HepG2 (cell line): ENCODE measurements around the gene AANAT. TPM values are rescaled to one million over a fixed set of nuclear protein-coding genes. Genes with fewer than 3 reads are reported as not detected.

Experiments
- BHLHE40 ChIP-seq: IDR thresholded peaks from 2 replicates; pipeline ENCODE4 v1.6.1; 2011; ENCODE audit warnings: low read length, improper control_type of control experiment
- HOXA9 ChIP-seq: sonication (generic); formaldehyde crosslinking; IDR thresholded peaks from 2 replicates; pipeline ENCODE4 v1.8.1; 2022; ENCODE audit warnings: missing genetic modification reagents, mild to moderate bottlenecking, moderate library complexity, borderline replicate concordance
- MAX ChIP-seq: IDR thresholded peaks from 2 replicates; pipeline ENCODE4 v1.6.1; 2012; ENCODE audit warnings: inconsistent platforms
- SOX13 ChIP-seq, 3 experiments: fragments of 450-650 bp in 1 of 3; sonication (generic) in 1 of 3; formaldehyde crosslinking in 1 of 3; IDR thresholded peaks in 2 of 3; conservative IDR thresholded peaks in 1 of 3; 2 replicates each; pipeline versions ENCODE4 v1.5.0 to v1.6.1; 2016 to 2020; ENCODE audit warnings: antibody characterized with exemption in 1 of 3, mild to moderate bottlenecking in 1 of 3, missing compliant biosample characterization in 1 of 3, missing genetic modification reagents in 1 of 3, moderate library complexity in 1 of 3
- TBX2 ChIP-seq: sonication (generic); formaldehyde crosslinking; IDR thresholded peaks from 2 replicates; pipeline ENCODE4 v1.5.0; 2020; ENCODE audit warnings: missing genetic modification reagents, mild to moderate bottlenecking, borderline replicate concordance
- USF2 ChIP-seq, 2 experiments: sonication (generic) in 1 of 2; formaldehyde crosslinking in 1 of 2; IDR thresholded peaks; 2 replicates each; pipeline versions ENCODE4 v1.5.1 to v1.6.1; 2011 to 2020; ENCODE audit warnings: borderline replicate concordance in 1 of 2, low read depth in 1 of 2, low read length in 1 of 2, mild to moderate bottlenecking in 1 of 2, missing genetic modification reagents in 1 of 2, moderate library complexity in 1 of 2
- ZFX ChIP-seq: sonication (generic); formaldehyde crosslinking; IDR thresholded peaks from 2 replicates; pipeline ENCODE4 v1.4.0; 2020; ENCODE audit warnings: mild to moderate bottlenecking, low read depth, missing genetic modification reagents, moderate library complexity
- ZNF121 ChIP-seq: sonication (generic); formaldehyde crosslinking; IDR thresholded peaks from 2 replicates; pipeline ENCODE4 v1.5.0; 2020; ENCODE audit warnings: mild to moderate bottlenecking, missing genetic modification reagents
- ZNF142 ChIP-seq: sonication (generic); formaldehyde crosslinking; IDR thresholded peaks from 2 replicates; pipeline ENCODE4 v1.4.0; 2020; ENCODE audit warnings: missing genetic modification reagents
- ZNF501 ChIP-seq: sonication (generic); formaldehyde crosslinking; IDR thresholded peaks from 2 replicates; pipeline ENCODE4 v1.5.1; 2020; ENCODE audit warnings: mild to moderate bottlenecking, moderate library complexity, missing genetic modification reagents
- ZNF580 ChIP-seq: IDR thresholded peaks from 2 replicates; pipeline ENCODE4 v1.6.1; 2016; ENCODE audit warnings: low read depth, borderline replicate concordance
- ZNF646 ChIP-seq: sonication (generic); formaldehyde crosslinking; IDR thresholded peaks from 2 replicates; pipeline ENCODE4 v1.9.0; 2021; ENCODE audit warnings: mild to moderate bottlenecking, missing genetic modification reagents
- polyA plus RNA-seq, 8 experiments: library from polyadenylated mRNA; depleted of rRNA in 3 of 8; stranded (reverse) in 7 of 8; unstranded in 1 of 8; fragments of >200 nt; fragmentation: Illumina TruSeq in 4 of 8; extraction: Trizol in 4 of 8; gene quantifications; 2 replicates each; pipeline versions ENCODE4 v1.2.1 to v1.2.3, GENCODE V29; 2011 to 2016; ENCODE audit warnings: low read depth in 4 of 8, missing spikeins in 1 of 8, mixed read lengths in 1 of 8; ENCODE audit not compliant: insufficient read depth in 1 of 8
- total RNA-seq, 5 experiments: library from RNA; depleted of rRNA; stranded (reverse); fragments of >200 nt; fragmentation: Illumina TruSeq; extraction: Trizol; gene quantifications; 2 replicates each; pipeline ENCODE4 v1.2.3, GENCODE V29; 2016; ENCODE audit warnings: low read depth in 1 of 5

Gene AANAT
- total and polyA plus RNA-seq, 2 of the 13 experiments (the other 11 are each of a cell fraction or from before 2014, with no cell fraction given), result 0.07 TPM; not detected in 1

- TF ChIP-seq ZNF142 (CRISPR knock-in tag), result no peak
- no peak for TF ChIP-seq TBX2 (CRISPR knock-in tag)
- no peak for TF ChIP-seq ZNF646
- TF ChIP-seq ZNF501, result peak; percentile 43; the same call in 1 of the 2 replicates
- TF ChIP-seq ZNF580 (CRISPR knock-in tag), result peak; percentile 46; the same call in 1 of the 2 replicates
- 0 out of 2 replicates have a peak, but pooled peaks have one; percentile 53 for TF ChIP-seq MAX
- TF ChIP-seq ZFX, result 0 out of 2 replicates have a peak, but pooled peaks have one; percentile 35
- peak; percentile 70; the same call in 1 of the 2 replicates for TF ChIP-seq USF2 (IDR thresholded peaks at IDR 0.05; ENCODE audit: low read depth, low read length)
- TF ChIP-seq USF2 (CRISPR knock-in tag; IDR thresholded peaks at IDR 0.05; ENCODE audit: borderline replicate concordance), result no peak; the same call in 1 of the 2 replicates
- no peak for TF ChIP-seq SOX13 (IDR thresholded peaks at IDR 0.05)
- TF ChIP-seq SOX13 (CRISPR knock-in tag; conservative IDR thresholded peaks at IDR 0.05 in 1 of 2, IDR thresholded peaks at IDR 0.05 in 1 of 2), result no peak
- peak; percentile 37; the same call in 1 of the 2 replicates for TF ChIP-seq BHLHE40
- TF ChIP-seq ZNF121 (CRISPR knock-in tag), result 0 out of 2 replicates have a peak, but pooled peaks have one; percentile 12
- TF ChIP-seq HOXA9, result no peak
Measured at GRCh38 chr17:76517638-76518038, 50.2 kb downstream of the AANAT start (continued).
